HCT116 (cell line): Measurements from ENCODE around the gene NT5C1B. TPM values are rescaled to one million over a fixed set of nuclear protein-coding genes. Genes with fewer than 3 reads are reported as not detected.

Experiments used
- ATAC-seq: fragments of 200-7000 bp; cut with Tn5 transposase; 2 replicates; pipeline ENCODE4 v1.9.1; 2020; ENCODE audit warnings: mild to moderate bottlenecking, moderate library complexity
- BruUV-seq: library from RNA; stranded (reverse); fragments of 400-500 nt; replicated peaks from 2 replicates; lab custom pipeline; 2021; lab: Mats Ljungman, UMichigan
- CTCF ChIA-PET: fragments of 300-600 bp; sonication (Branson Sonifier 250); formaldehyde crosslinking; loops from one replicate; lab custom pipeline; 2021; ENCODE audit warnings: antibody characterized with exemption; lab: Charles Lee
- POLR2A ChIA-PET: fragments of 300-600, 350-600 bp; sonication (Branson Sonifier 250); formaldehyde crosslinking; loops from one replicate; lab custom pipeline; 2021; ENCODE audit warnings: antibody characterized with exemption; lab: Charles Lee
- RAD21 ChIA-PET, 2 experiments: fragments of 300-600 bp; sonication (Branson Sonifier 250); formaldehyde crosslinking; loops; one replicate each; lab custom pipeline; 2023; ENCODE audit warnings: low total read pairs in 2 of 2; ENCODE audit not compliant: uncharacterized antibody in 2 of 2, unreplicated experiment in 2 of 2, low non-redundant PET in 1 of 2; lab: Charles Lee
- DNase-seq: peaks from one replicate; pipeline ENCODE4 v3.0.0-alpha.2; 2010; ENCODE audit warnings: low read depth, low spot score
- H2AFZ ChIP-seq: fragments of 200-600 bp; shearing (Covaris generic), sonication (generic); 2 replicates; pipeline ENCODE4 v1.6.1; 2017; ENCODE audit warnings: low read depth, mixed run types, mixed read lengths, antibody characterized with exemption, low read length; ENCODE audit not compliant: poor library complexity, severe bottlenecking
- H3K27ac ChIP-seq: 2 replicates; pipeline ENCODE4 v1.5.1; 2012; ENCODE audit warnings: low read depth, low read length
- H3K27me3 ChIP-seq: fragments of 200-600 bp; sonication (generic); 2 replicates; pipeline ENCODE4 v1.6.1; 2016; ENCODE audit warnings: mixed run types, low read length, mixed read lengths; ENCODE audit not compliant: insufficient read depth
- H3K36me3 ChIP-seq, 2 experiments: fragments of 200-500 bp in 1 of 2; fragments of 200-600 bp in 1 of 2; sonication (Bioruptor generic) in 1 of 2; sonication (generic) in 1 of 2; 2 replicates each; pipeline versions ENCODE4 v1.5.1 to v1.6.1; 2014 to 2016; ENCODE audit warnings: low read length in 2 of 2, inconsistent platforms in 1 of 2, mixed read lengths in 1 of 2, mixed run types in 1 of 2; ENCODE audit not compliant: insufficient read depth in 2 of 2, control insufficient read depth in 1 of 2
- H3K4me1 ChIP-seq, 2 experiments: fragments of 200-600 bp in 1 of 2; sonication (generic) in 1 of 2; 2 replicates each; pipeline versions ENCODE4 v1.5.1 to v1.6.1; 2012 to 2017; ENCODE audit warnings: low read length in 2 of 2, inconsistent platforms in 1 of 2, mild to moderate bottlenecking in 1 of 2, mixed read lengths in 1 of 2, mixed run types in 1 of 2, moderate library complexity in 1 of 2; ENCODE audit not compliant: insufficient read depth in 2 of 2, control insufficient read depth in 1 of 2
- H3K4me2 ChIP-seq: fragments of 200-600 bp; sonication (generic); 2 replicates; pipeline ENCODE4 v1.6.1; 2017; ENCODE audit warnings: mixed run types, low read length, mixed read lengths
- H3K4me3 ChIP-seq, 2 experiments: fragments of 200-600 bp in 1 of 2; sonication (generic) in 1 of 2; replicated peaks in 1 of 2; 2 replicates each; pipeline ENCODE4 v1.5.1; 2011 to 2016; ENCODE audit warnings: low read length in 2 of 2, control low read depth in 1 of 2, low read depth in 1 of 2, mild to moderate bottlenecking in 1 of 2, mixed read lengths in 1 of 2, mixed run types in 1 of 2
- H3K79me2 ChIP-seq: fragments of 200-600 bp; sonication (generic); 2 replicates; pipeline ENCODE4 v1.6.1; 2017; ENCODE audit warnings: mild to moderate bottlenecking, mixed run types, low read length, moderate library complexity, mixed read lengths; ENCODE audit not compliant: insufficient read depth
- H3K9ac ChIP-seq: fragments of 200-600 bp; sonication (generic); 2 replicates; pipeline ENCODE4 v1.6.1; 2016; ENCODE audit warnings: low read length, mixed read lengths
- H3K9me2 ChIP-seq: fragments of 200-600 bp; sonication (generic), shearing (Covaris generic); 2 replicates; pipeline ENCODE4 v1.6.1; 2017; ENCODE audit warnings: mixed run types, mild to moderate bottlenecking, moderate library complexity; ENCODE audit not compliant: insufficient read depth
- H3K9me3 ChIP-seq, 2 experiments: fragments of 200-500 bp in 1 of 2; fragments of 200-600 bp in 1 of 2; sonication (Bioruptor generic) in 1 of 2; sonication (generic) in 1 of 2; 2 replicates each; pipeline ENCODE4 v1.6.1; 2014 to 2017; ENCODE audit warnings: low read length in 2 of 2, mixed read lengths in 2 of 2, inconsistent platforms in 1 of 2, low read depth in 1 of 2, mild to moderate bottlenecking in 1 of 2, mixed run types in 1 of 2, moderate library complexity in 1 of 2; ENCODE audit not compliant: control insufficient read depth in 1 of 2, insufficient read depth in 1 of 2
- H4K20me1 ChIP-seq: fragments of 200-600 bp; sonication (generic), shearing (Covaris generic); 2 replicates; pipeline ENCODE4 v1.6.1; 2017; ENCODE audit warnings: mixed run types, mild to moderate bottlenecking, moderate library complexity; ENCODE audit not compliant: insufficient read depth
- CBX3 ChIP-seq: IDR thresholded peaks from 2 replicates; pipeline ENCODE4 v1.6.1; 2012; ENCODE audit warnings: low read depth
- CEBPB ChIP-seq: IDR thresholded peaks from 2 replicates; pipeline ENCODE4 v1.6.1; 2012; ENCODE audit warnings: low read depth
- ELF1 ChIP-seq: IDR thresholded peaks from 2 replicates; pipeline ENCODE4 v1.6.1; 2012; ENCODE audit warnings: low read depth, borderline replicate concordance
- EZH2 ChIP-seq: fragments of 200-600 bp; sonication (generic); IDR thresholded peaks from 2 replicates; pipeline ENCODE4 v1.6.1; 2017; ENCODE audit warnings: antibody characterized with exemption, mixed run types
- EZH2phosphoT487 ChIP-seq: fragments of 200-600 bp; IDR thresholded peaks from 2 replicates; pipeline ENCODE4 v1.6.1; 2018; ENCODE audit warnings: antibody characterized with exemption, borderline replicate concordance
- FOSL1 ChIP-seq: IDR thresholded peaks from 2 replicates; pipeline ENCODE4 v1.6.1; 2012; ENCODE audit warnings: low read depth
- JUND ChIP-seq: IDR thresholded peaks from 2 replicates; pipeline ENCODE4 v1.6.1; 2012
- POLR2A ChIP-seq: IDR thresholded peaks from 2 replicates; pipeline ENCODE4 v1.7.0; 2011; ENCODE audit warnings: borderline replicate concordance; ENCODE audit not compliant: insufficient read depth, insufficient read length; ENCODE audit errors: extremely low read depth
- RAD21 ChIP-seq: IDR thresholded peaks from 2 replicates; pipeline ENCODE4 v1.6.1; 2012; ENCODE audit warnings: low read depth, mild to moderate bottlenecking
- SIN3A ChIP-seq: IDR thresholded peaks from 2 replicates; pipeline ENCODE4 v1.6.1; 2012; ENCODE audit warnings: low read depth
- SRF ChIP-seq: IDR thresholded peaks from 2 replicates; pipeline ENCODE4 v1.6.1; 2012; ENCODE audit warnings: low read depth
- TCF7L2 ChIP-seq: IDR thresholded peaks from 2 replicates; pipeline ENCODE4 v1.7.0; 2011; ENCODE audit warnings: borderline replicate concordance, inconsistent platforms; ENCODE audit not compliant: insufficient read depth, insufficient read length; ENCODE audit errors: extremely low read depth
- intact Hi-C: fragments of 100-400 bp; cut with micrococcal nuclease; formaldehyde crosslinking; loops from 2 replicates; pipeline ENCODE4 v1.10.0; 2022
- total RNA-seq: library from RNA; stranded (reverse); gene quantifications from one replicate; pipeline ENCODE4 v1.2.1, GENCODE V29; 2021; ENCODE audit not compliant: unreplicated experiment
- TF ChIP-seq, protein P1 (sequence below): IDR thresholded peaks from 2 replicates; pipeline ENCODE4 v1.6.1; 2011; ENCODE audit warnings: mild to moderate bottlenecking, low read length, moderate library complexity; ENCODE audit not compliant: insufficient replicate concordance; ENCODE audit errors: extremely low read depth
- TF ChIP-seq, protein P2 (sequence below): IDR thresholded peaks from 2 replicates; pipeline ENCODE4 v1.6.1; 2012
- TF ChIP-seq, protein P3 (sequence below): IDR thresholded peaks from 2 replicates; pipeline ENCODE4 v1.6.1; 2012; ENCODE audit warnings: low read depth

The NT5C1B gene
- total RNA-seq, 1 experiment from 2014 or later: not detected

DNA sequence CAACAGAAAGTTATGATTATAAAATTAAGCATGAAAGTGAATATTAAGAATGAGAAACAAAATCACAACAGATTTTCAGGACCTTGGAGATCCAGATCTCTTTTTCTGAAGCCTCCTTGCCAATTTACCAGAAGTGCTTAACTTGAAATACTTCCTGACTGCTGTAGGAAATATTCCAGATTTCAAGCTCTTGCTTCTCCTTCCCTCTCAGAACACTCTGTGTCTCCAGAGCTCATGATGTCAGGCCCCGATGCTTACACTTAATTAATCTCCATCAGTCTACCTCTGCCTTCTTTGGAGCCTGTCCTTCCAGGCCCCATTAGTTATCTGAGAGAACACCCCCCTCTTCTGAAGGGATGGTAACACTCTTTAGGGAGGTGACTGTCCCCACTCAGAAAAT is 20.7 kb upstream of the NT5C1B start:
- POLR2A ChIA-PET: no interaction called here
- no peak for DNase-seq

More for the DNA sequence above, 20.7 kb upstream of the NT5C1B start:
- Histone ChIP-seq H3K9ac (no peak overlapping the region), H3K4me3 (no peak overlapping the region), H3K79me2 (no peaks in the 10 kb centered on the region), H3K9me2 (no peaks in the 10 kb centered on the region), H3K4me2 (no peak overlapping the region), H4K20me1 (no peaks in the 10 kb centered on the region), H3K9me3 (no peaks in the 10 kb centered on the region), H3K27ac (no peak overlapping the region), H3K4me1 (no peaks in the 10 kb centered on the region), H3K36me3 (no peaks in the 10 kb centered on the region), H2AFZ (no peak overlapping the region), H3K27me3 (0 out of 2 replicates have a peak, but pooled peaks cover 3% of the 10 kb centered on the region)
- no TSS peak for BruUV-seq
- CTCF ChIA-PET: no interaction called here
- intact Hi-C loops: no loop called here
- TF ChIP-seq EZH2phosphoT487 (no peak), CBX3 (no peak), EZH2 (no peak), SIN3A (no peak), POLR2A (no peak), RAD21 (no peak), TCF7L2 (no peak), FOSL1 (no peak), SRF (no peak), CEBPB (no peak), JUND (no peak), ELF1 (no peak)
- TF ChIP-seq, protein P1, sequence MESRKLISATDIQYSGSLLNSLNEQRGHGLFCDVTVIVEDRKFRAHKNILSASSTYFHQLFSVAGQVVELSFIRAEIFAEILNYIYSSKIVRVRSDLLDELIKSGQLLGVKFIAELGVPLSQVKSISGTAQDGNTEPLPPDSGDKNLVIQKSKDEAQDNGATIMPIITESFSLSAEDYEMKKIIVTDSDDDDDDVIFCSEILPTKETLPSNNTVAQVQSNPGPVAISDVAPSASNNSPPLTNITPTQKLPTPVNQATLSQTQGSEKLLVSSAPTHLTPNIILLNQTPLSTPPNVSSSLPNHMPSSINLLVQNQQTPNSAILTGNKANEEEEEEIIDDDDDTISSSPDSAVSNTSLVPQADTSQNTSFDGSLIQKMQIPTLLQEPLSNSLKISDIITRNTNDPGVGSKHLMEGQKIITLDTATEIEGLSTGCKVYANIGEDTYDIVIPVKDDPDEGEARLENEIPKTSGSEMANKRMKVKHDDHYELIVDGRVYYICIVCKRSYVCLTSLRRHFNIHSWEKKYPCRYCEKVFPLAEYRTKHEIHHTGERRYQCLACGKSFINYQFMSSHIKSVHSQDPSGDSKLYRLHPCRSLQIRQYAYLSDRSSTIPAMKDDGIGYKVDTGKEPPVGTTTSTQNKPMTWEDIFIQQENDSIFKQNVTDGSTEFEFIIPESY: no peak
- TF ChIP-seq, protein P2, sequence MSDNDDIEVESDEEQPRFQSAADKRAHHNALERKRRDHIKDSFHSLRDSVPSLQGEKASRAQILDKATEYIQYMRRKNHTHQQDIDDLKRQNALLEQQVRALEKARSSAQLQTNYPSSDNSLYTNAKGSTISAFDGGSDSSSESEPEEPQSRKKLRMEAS: no peak
- TF ChIP-seq, protein P3, sequence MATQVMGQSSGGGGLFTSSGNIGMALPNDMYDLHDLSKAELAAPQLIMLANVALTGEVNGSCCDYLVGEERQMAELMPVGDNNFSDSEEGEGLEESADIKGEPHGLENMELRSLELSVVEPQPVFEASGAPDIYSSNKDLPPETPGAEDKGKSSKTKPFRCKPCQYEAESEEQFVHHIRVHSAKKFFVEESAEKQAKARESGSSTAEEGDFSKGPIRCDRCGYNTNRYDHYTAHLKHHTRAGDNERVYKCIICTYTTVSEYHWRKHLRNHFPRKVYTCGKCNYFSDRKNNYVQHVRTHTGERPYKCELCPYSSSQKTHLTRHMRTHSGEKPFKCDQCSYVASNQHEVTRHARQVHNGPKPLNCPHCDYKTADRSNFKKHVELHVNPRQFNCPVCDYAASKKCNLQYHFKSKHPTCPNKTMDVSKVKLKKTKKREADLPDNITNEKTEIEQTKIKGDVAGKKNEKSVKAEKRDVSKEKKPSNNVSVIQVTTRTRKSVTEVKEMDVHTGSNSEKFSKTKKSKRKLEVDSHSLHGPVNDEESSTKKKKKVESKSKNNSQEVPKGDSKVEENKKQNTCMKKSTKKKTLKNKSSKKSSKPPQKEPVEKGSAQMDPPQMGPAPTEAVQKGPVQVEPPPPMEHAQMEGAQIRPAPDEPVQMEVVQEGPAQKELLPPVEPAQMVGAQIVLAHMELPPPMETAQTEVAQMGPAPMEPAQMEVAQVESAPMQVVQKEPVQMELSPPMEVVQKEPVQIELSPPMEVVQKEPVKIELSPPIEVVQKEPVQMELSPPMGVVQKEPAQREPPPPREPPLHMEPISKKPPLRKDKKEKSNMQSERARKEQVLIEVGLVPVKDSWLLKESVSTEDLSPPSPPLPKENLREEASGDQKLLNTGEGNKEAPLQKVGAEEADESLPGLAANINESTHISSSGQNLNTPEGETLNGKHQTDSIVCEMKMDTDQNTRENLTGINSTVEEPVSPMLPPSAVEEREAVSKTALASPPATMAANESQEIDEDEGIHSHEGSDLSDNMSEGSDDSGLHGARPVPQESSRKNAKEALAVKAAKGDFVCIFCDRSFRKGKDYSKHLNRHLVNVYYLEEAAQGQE: no peak
- ATAC-seq: no peak
- RAD21 ChIA-PET: no interaction called here
